ENCODE results near the gene LY6G6F. TPM values are rescaled to one million over a fixed set of nuclear protein-coding genes. Genes with fewer than 3 reads are reported as not detected.

LY6G6F gene
- total and polyA plus RNA-seq, 2 of the 13 experiments (the other 11 are each of a cell fraction or from before 2014, with no cell fraction given): not detected

- no peak for DNase-seq (ENCODE audit: low spot score)
- ChIA-PET CTCF (ENCODE audit: low intra/inter-chr PET ratio, low total read pairs) (no interaction called here), POLR2A (interaction anchor here (1.2 kb wide), 1 partner anchor 238 kb away, joined by 3 read pairs; the partner anchor contains the start of gene CFB)
- Histone ChIP-seq H3K79me2 (ENCODE audit: insufficient read depth, low read length) (peaks cover 3% of the 10 kb centered on the region), H4K20me1 (ENCODE audit: insufficient read depth, low read length) (no peaks in the 10 kb centered on the region), H3K27ac (ENCODE audit: extremely low read length, insufficient read depth, low read length) (no peak overlapping the region), H3K4me3 (replicated peaks in 1 of 3; ENCODE audit: insufficient read depth in 1 of 3, low read depth in 2 of 3, low read length in 3 of 3) (no peak overlapping the region), H3K4me1 (ENCODE audit: insufficient read depth, low read length) (peaks cover 16% of the 10 kb centered on the region), H3K36me3 (replicated peaks in 1 of 2; ENCODE audit: control insufficient read depth in 1 of 2, insufficient read depth in 2 of 2, low read length in 2 of 2) (no peaks in the 10 kb centered on the region), H2AFZ (ENCODE audit: low read length) (no peak overlapping the region), H3K9ac (ENCODE audit: insufficient read depth, low read depth, low read length) (no peak overlapping the region), H3K27me3 (ENCODE audit: control insufficient read depth in 1 of 2, insufficient read depth in 2 of 2, low read length in 2 of 2) (peaks cover 8 to 35% of the 10 kb centered on the region in 2 experiments; a peak in 3 of 5 replicates), H3K4me2 (ENCODE audit: low read depth, low read length) (no peak overlapping the region), H3K9me3 (ENCODE audit: low read length) (no peaks in the 10 kb centered on the region)
- intact Hi-C loops (cut with micrococcal nuclease; ENCODE audit: unreplicated experiment): no loop called here
- ATAC-seq: no peak
- no TSS peak for BruUV-seq (replicated peaks)
- TF ChIP-seq RARA (CRISPR knock-in tag; IDR thresholded peaks at IDR 0.05): no peak
- TF ChIP-seq, protein P1, sequence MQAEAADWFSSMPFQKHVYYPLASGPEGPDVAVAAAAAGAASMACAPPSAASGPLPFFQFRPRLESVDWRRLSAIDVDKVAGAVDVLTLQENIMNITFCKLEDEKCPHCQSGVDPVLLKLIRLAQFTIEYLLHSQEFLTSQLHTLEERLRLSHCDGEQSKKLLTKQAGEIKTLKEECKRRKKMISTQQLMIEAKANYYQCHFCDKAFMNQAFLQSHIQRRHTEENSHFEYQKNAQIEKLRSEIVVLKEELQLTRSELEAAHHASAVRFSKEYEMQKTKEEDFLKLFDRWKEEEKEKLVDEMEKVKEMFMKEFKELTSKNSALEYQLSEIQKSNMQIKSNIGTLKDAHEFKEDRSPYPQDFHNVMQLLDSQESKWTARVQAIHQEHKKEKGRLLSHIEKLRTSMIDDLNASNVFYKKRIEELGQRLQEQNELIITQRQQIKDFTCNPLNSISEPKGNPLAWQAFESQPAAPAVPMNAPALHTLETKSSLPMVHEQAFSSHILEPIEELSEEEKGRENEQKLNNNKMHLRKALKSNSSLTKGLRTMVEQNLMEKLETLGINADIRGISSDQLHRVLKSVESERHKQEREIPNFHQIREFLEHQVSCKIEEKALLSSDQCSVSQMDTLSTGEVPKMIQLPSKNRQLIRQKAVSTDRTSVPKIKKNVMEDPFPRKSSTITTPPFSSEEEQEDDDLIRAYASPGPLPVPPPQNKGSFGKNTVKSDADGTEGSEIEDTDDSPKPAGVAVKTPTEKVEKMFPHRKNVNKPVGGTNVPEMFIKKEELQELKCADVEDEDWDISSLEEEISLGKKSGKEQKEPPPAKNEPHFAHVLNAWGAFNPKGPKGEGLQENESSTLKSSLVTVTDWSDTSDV (CRISPR knock-in tag; IDR thresholded peaks at IDR 0.05): 0 out of 2 replicates have a peak, but pooled peaks have one; percentile 70
- in situ Hi-C loops (cut with HindIII; ENCODE audit: extremely low pct_ligation_motif_present, low pct_unique_long_range_greater_than_20kb): no loop called here
- no peak for FAIRE-seq
- 53% methylated on average over 10 of the region's 10 CpGs for WGBS (ENCODE audit: low lambda C conversion rate)
Observed at GRCh38 chr6:31707701-31708100, 1.0 kb downstream of the LY6G6F start.

GRCh38 chr6:31708224-31708623, 1.6 kb downstream of the LY6G6F start:
- intact Hi-C loops (cut with micrococcal nuclease; ENCODE audit: unreplicated experiment): no loop called here
- ChIA-PET CTCF (ENCODE audit: low intra/inter-chr PET ratio, low total read pairs) (no interaction called here), POLR2A (interaction anchor here (1.2 kb wide), 1 partner anchor 237 kb away, joined by 3 read pairs; the partner anchor contains the start of gene CFB)
- in situ Hi-C loops (cut with HindIII; ENCODE audit: extremely low pct_ligation_motif_present, low pct_unique_long_range_greater_than_20kb): no loop called here
- Histone ChIP-seq H3K36me3 (replicated peaks in 1 of 2; ENCODE audit: control insufficient read depth in 1 of 2, insufficient read depth in 2 of 2, low read length in 2 of 2) (no peaks in the 10 kb centered on the region), H3K4me3 (replicated peaks in 1 of 3; ENCODE audit: insufficient read depth in 1 of 3, low read depth in 2 of 3, low read length in 3 of 3) (no peak overlapping the region), H3K27ac (ENCODE audit: extremely low read length, insufficient read depth, low read length) (no peak overlapping the region), H3K9me3 (ENCODE audit: low read length) (no peaks in the 10 kb centered on the region), H3K27me3 (ENCODE audit: control insufficient read depth in 1 of 2, insufficient read depth in 2 of 2, low read length in 2 of 2) (peaks cover 9 to 35% of the 10 kb centered on the region in 2 experiments; a peak in 3 of 5 replicates), H3K4me2 (ENCODE audit: low read depth, low read length) (no peak overlapping the region), H3K9ac (ENCODE audit: insufficient read depth, low read depth, low read length) (no peak overlapping the region), H3K4me1 (ENCODE audit: insufficient read depth, low read length) (peaks cover 18% of the 10 kb centered on the region), H4K20me1 (ENCODE audit: insufficient read depth, low read length) (no peaks in the 10 kb centered on the region), H2AFZ (ENCODE audit: low read length) (no peak overlapping the region), H3K79me2 (ENCODE audit: insufficient read depth, low read length) (no peaks in the 10 kb centered on the region)
- DNase-seq (ENCODE audit: low spot score): no peak
- no peak for ATAC-seq
- WGBS (ENCODE audit: low lambda C conversion rate): 85% methylated on average over 3 of the region's 3 CpGs
- BruUV-seq (replicated peaks): no TSS peak
- FAIRE-seq: no peak
- no peak for TF ChIP-seq FUBP1 (CRISPR knock-in tag; IDR thresholded peaks at IDR 0.05; ENCODE audit: borderline replicate concordance)
- peak; percentile 76 for TF ChIP-seq ZNF121 (CRISPR knock-in tag; IDR thresholded peaks at IDR 0.05)
